GM19043 (cell line): ENCODE results near the gene CZIB.
"Not testable (repeated sequence)": the region's sequence is repeated elsewhere in the genome, so short reads cannot be mapped to it uniquely, and the experiment has no call there.

Experiments used
- ATAC-seq: cut with Tn5 transposase; IDR thresholded peaks from one replicate; pipeline ENCODE4 v1.9.1; 2021; ENCODE audit warnings: low read depth; ENCODE audit not compliant: unreplicated experiment

The CZIB gene

DNA sequence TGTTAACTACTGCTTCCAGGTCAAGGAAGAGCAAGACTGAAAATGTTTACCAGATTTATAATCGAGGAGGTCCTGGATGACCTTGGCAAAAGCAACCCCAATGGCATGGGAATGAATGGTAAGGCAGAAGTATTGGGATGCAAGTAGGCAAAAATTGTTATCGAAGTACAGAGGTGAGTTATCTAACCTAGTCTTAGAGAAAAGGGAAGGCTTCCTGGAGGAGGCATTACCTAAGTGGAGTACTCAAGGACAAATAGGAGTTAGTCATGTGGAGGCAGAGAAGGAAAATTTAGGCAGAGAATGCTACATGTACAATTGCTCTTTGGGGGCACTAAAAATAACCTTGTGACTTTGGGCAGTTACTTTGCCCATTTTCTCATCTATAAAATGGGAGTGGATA lies 21.4 kb upstream of the CZIB start:
- ATAC-seq, result no peak

DNA sequence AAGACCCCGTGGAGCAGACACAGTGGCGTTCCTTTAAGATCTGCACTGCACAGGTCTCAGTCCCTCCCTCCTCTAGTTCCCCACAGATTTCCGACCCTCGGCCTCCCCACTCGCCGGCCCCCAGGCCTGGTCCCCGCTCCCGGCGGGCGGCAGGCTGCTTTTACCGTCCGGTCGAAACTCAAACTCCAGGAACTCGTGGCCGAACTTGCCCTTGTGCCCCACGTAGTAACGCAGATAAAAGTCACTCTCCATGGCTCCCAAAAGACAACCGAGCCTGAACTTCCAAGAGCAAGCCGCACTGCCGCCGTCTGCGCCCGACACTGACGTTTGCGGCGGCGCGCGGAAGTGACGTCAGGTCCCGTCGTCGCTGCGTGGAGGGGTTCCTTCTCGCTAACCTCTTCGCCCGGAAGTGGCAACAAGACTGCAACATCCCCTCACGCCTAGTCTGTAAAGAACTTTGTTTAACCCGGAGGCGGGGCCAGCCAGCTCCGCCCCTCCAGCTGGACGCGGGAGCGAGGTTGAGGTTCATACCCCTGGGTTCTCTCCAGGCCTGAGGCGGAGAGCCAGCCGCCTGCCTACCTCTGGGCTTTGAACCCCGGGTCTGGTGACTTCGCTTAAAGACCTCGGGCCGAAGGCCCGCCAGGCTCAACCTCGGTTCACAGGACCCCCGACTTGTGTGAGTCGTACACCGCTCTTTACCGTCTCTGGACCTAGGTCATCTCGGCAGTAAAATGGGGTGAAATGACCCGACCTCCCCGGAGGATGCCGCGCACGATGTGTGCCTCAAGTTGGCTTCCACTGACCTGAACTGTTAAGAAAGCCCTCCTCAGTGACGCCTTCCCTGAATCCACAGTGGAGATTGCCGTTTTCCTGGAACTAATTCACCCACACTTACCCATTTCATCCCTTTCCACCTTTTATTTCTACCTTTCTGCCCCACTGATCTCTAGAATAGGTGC lies 18.0 kb upstream of the CZIB start, which contains the start of gene MAGOH:
MAGOH (minus strand) TSS at position 322 of the 959 bp plus-strand sequence; CDS start at position 252, 70 bp downstream.
- ATAC-seq, result peak; percentile 99

DNA sequence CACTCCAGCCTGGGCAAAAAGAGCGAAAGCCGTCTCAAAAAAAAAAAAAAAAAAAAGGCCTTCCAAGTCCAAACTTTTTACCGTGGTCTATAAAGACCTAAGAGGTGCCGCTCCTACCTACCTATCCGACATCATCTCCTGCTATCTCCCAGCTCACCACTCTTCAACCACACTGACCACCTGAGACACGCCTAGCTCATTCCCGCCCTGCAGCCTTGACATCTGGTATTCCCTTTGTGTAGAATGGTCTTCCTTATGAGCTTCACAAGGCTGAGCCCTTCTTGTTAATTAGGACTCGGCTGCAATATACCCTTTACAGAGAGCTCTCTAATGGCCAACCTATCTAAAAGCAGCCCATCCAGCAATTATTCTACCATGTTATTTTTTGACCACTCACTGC lies 17.2 kb upstream of the CZIB start:
- no peak for ATAC-seq

DNA sequence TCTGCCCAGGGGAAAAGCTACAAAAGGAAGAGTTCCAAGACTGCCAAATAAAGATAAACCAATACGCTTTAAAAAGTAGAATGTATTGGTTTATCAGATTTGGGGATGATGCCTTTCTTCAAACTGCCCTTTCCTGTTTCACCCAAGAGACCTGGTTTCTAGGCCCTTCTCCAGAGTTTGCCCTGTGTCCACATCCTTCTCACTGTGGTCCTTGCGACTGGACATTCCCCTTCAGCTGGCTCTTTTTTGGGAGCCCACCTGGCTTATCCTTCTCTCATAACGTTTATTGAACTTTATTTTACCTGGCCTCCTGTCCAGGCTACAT lies 490 bp upstream of the CZIB start:
- no peak for ATAC-seq

DNA sequence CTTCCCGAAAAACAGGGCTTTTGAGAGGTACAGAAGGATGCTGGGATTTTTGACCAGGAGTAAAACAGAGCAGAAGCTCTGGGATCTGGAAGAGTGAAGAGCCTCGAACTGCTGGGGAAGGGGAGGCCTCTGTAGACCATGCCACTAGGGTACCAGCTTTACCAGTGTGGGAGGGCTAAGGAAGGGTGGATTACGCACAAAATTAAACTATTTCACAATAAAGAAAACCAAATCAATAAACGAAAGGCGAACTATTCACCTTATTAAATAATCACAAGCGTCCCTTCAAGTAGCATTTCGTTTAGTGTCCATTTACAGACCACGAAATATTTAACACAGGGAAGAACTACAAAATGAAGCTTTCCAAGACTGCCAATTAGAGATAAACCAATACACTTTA lies 723 bp downstream of the CZIB start:
- ATAC-seq, result no peak

DNA sequence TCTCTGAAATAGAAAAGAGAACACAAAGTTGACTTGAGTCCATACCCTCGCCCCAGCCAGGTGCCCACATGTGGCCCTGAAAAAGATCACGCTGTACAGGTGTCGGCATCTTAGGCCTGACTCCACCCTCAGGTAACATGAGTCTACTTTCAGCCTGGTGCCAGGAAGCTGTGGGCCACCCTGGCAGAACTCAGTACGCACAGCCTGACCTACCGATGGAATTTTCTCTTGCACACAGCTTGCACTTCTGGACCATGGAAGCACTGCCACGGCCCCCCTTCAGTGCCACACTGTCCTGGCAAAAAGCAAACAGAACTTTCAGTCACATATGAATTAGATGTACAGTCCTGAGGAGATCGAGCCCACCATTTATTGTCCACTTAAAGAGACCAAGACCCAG lies 2.2 kb downstream of the CZIB start:
- no peak for ATAC-seq

DNA sequence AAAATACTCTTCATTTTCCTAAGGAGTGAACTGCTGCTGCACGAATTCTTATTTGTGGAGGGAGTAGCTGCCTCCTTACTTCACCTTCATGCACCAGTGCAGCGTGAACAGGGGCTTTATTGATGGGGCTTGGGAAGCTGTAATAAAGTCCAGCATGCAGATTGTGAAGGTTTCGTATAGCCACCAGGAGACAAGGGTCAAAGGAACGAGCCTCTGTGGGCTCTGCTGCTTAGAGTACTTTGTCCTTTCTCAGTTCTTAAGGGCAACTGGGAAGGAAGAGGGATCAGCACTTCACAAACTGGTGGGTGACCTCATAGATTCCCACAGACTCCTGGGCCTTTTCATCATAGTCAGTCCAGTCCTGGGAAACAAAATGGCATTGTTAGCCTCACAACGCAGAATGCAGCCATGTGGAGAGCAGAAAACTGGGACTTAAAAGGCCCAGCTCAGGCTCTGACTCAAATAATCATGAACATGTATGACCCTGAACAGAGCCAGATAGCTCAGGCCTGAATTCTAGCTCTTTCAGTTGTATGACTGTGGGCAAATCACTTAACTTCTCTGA lies 6.0 kb downstream of the CZIB start:
- no peak for ATAC-seq

DNA sequence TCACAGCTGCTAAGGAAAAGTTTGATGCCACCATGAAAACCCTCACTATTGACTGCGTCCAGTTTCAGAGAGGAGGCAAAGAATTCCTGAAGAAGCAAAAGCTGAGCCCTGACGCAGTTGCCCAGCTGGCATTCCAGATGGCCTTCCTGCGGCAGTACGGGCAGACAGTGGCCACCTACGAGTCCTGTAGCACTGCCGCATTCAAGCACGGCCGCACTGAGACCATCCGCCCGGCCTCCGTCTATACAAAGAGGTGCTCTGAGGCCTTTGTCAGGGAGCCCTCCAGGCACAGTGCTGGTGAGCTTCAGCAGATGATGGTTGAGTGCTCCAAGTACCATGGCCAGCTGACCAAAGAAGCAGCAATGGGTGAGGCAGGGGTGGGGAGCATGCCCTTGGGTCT lies 9.5 kb downstream of the CZIB start:
- no peak for ATAC-seq

DNA sequence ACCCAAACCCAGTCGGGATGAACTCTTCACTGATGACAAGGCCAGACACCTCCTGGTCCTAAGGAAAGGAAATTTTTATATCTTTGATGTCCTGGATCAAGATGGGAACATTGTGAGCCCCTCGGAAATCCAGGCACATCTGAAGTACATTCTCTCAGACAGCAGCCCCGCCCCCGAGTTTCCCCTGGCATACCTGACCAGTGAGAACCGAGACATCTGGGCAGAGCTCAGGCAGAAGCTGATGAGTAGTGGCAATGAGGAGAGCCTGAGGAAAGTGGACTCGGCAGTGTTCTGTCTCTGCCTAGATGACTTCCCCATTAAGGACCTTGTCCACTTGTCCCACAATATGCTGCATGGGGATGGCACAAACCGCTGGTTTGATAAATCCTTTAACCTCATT lies 10.1 kb downstream of the CZIB start:
- no peak for ATAC-seq

DNA sequence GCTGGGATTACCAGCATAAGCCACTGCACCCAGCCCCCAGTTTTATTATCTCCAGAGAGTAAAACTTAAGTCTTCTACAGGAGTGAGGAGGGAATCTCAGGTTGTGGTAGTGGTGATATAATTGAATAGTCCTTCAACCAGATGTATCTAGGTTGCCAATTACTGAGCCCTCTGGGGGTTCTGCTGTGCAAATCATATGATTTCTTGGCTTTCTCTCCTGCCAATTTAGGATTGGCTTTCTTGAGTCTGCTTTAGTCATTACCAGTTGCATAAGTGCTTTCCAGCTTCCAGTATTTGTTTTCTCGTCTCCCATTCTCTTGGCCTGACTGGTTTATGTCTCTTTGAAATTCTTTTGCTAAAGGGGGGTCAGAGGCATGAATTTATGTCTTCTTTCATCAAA lies 12.7 kb downstream of the CZIB start:
- no peak for ATAC-seq

DNA sequence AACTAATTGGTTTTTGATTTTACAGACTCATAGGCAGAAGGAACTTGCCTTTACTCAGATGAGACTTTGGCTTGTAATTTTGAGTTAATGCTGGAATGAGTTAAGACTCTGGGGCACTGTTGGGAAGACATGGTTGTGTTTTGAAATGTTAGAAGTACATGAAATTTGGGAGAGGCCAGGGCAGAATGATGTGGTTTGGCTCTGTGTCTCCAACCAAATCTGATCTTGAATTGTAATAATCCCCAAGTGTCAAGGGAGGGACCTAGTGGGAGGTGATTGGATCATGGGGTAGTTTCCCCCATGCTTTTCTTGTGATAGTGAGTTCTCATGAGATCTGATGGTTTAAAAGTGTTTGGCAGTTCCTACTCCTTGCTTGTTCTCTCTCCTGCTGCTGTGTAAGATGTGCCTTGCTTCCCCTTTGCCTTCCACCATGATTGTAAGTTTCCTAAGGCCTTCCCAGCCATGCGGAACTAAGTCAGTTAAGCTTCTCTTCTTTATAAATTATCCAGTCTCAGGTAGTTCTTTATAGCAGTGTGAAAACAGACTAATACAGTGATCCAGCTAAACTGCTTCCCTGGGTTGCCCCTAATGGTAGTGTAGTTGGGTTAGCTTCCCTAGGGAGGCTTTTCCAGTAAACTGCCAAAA lies 13.6 kb downstream of the CZIB start:
- no peak for ATAC-seq

DNA sequence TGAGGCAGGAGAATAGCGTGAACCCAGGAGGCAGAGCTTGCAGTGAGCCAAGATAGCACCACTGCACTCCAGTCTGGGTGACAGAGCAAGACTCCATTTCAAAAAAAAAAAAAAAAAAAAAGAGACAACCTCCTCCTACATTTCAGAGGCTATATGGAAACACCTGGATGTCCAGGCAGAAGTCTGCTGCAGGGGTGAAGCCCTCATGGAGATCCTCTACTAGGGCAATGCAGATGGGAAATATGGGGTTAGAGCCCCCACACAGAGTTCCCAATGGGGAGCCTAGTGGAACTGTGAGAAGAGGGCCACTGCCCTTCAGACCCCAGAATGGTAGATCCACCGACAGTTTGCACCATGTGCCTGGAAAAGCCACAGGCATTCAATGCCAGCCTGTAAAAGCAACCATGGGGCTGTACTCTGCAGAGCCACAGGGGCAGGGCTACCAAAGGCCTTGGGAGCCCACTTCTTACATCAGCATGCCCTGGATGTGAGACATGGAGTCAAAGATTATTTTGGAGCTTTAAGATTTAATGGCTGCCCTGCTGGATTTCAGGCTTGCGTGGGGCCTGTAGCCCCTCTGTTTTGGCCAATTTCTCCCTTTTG lies 14.2 kb downstream of the CZIB start:
- not testable (repeated sequence) for ATAC-seq

DNA sequence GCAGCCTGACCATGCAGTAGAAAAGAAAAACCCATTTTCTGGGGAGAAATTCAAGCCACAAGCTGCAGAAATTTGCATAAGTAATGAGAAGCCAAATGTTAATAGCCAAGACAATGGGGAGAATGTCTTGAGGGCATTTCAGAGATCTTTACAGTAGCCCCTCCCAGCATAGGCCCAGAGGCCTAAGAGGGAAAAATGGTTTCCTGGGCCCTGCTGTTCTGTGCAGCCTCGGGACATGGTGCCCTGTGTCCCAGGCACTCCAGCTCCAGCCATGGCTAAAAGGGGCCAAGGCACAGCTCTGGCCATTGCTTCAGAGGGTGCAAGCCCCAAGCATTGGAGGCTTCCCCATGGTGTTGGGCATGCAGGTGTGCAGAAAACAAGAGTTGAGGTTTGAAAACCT lies 14.9 kb downstream of the CZIB start:
- not testable (repeated sequence) for ATAC-seq

DNA sequence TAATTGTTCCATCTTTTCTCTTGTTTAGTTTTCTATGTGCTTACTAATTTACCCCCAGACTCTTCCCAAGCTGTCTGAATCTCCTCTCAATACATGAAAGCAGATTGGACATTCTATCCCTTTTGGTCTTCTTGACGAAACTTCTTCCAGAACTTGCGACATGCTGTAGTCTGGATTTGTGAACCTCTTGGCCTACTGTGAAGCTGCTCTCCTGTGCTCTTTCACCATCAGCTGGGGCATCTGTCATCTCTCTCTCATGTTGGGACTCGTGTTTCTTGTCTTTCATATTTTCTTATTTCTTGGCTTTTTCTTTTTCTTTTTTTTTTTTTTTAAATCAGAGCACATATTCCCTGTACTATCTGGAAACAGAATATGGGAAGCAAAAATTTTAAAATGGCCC lies 17.0 kb downstream of the CZIB start:
- ATAC-seq, result no peak

DNA sequence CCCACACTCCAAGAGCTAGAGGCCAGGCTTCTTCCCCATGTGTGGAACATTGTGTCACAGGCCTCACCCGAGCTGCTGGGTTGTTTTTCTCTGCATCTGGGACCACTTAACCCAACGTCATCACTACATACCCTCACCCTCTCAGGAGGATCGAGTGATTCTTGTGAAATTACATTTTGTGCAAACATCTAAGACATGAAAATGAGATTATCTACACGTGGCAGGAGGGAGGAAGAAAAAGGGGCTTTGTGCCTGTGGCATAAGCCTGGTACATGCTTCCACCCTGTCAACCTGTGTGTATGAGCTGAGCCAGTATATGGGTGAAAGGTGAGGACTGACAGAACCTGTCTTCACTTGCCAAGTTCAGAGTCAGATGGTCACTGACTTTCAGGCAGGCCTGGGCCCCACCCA lies 22.2 kb downstream of the CZIB start:
- ATAC-seq, result no peak

DNA sequence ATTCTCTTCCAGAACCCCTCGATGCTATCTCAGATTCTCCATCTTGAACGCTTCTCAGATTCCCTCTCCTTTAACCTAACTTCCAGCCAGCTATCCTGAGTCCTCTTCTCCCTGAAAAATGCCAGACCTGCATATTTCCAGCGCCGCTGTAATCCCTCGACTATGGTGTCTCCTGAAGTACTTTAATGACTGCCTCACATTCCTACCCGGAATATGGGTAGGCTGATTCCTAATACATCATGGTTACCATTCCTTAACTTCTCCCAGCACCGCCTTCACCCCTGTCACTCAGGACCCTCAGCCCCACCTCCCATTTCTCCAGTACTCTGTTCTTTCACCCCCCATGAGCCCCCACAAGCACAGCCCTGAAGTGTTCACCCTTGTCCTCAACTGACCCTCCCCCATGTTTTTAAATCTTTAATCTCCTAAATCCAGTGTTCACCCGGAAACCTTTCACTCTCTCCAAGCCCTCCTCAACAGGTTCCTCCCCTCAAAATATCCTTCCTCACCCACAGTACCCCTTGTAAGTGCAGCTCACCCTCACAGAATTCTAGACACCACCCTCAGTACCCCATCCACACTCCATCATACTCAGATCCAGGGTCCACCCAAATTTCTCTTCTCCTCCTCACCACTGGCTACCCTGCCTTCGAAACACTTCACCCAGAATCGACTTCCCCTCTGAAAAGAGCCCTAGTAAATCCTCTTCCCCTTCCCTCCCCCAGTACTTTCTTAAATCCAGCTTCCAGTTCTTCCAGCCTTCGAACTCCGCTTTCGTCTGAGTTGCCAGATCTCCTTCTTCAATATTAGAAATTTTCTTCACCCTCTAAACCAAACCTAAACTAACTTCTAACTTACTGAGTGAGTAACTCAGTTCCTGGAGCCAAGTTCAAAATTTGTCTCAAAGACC lies 22.9 kb downstream of the CZIB start:
- ATAC-seq, result no peak

DNA sequence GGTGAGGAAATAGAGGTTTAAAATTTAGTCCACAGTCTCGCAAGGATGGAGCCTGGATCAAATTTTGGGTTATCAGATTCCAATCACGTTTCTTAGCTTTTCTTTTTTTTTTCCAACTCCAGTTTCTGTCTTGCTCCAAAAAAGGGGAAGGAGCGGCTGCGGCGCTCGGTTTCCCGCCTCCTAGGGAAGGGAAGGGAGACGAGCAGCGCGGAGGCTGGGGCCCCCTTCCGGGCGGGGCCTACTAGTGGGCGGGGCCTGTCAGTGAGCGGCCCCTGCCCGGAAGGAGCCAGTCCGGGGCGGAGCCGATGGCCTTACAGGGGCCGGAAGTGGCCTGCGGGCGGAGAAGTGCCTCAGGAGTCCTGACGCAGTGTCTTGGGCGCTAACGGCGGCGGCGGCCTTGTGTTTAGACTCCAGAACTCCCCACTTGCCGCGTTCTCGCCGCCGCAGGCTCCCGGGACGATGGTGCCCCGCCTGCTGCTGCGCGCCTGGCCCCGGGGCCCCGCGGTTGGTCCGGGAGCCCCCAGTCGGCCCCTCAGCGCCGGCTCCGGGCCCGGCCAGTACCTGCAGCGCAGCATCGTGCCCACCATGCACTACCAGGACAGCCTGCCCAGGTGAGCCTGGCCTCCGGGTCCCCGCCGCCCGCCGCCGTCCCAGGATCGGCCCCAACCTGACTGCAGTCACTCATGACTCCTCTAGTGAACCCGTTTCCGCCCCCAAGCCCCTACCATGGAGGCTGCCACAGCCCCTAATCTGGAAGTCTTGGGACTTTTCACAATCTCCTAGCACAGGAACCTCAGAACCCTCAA lies 23.7 kb downstream of the CZIB start, which contains the start of gene CPT2:
CPT2 (plus strand) TSS at position 340 of the 806 bp plus-strand sequence; CDS start at position 460, 120 bp downstream.
- ATAC-seq, result peak; percentile 100

DNA sequence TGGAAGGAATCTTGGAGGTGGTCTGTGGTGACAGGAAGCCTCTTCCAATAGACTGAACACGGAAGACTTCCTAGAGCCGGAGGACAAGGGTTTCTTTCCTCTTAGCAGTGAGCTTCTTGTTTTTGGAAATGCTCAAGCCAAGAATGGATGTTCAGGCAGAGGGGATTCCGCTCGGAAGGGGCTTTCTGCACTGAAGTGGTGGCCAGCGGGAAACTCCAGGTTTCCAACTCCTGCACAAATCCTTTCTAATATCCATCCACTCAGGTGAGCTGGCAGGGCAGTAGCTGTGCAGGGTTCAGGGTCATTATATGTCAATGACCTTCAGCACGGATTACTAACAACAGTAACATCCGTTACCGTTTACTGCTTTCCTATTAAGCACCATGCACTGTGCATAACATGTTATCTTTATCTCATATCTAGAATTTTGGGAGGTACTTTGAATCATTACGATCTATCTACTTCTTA lies 24.4 kb downstream of the CZIB start:
- peak; percentile 4 for ATAC-seq
